Astrocyte of the spinal cord (primary cell): ENCODE measurements around the gene RBM33.
"Not testable (repeated sequence)": the region's sequence is repeated elsewhere in the genome, so short reads cannot be mapped to it uniquely, and the experiment has no call there.

Experiments used
- DNase-seq: peaks from one replicate; pipeline ENCODE4 v3.0.0; 2011; ENCODE audit warnings: low read depth, low spot score
- H3K4me3 ChIP-seq: 2 replicates; pipeline ENCODE4 v1.5.1; 2011; ENCODE audit warnings: low read depth, mild to moderate bottlenecking, low read length, moderate library complexity
- in situ Hi-C: cut with HindIII; loops from 2 replicates; pipeline ENCODE4 v1.10.0; 2017; ENCODE audit warnings: low sequenced_read_pairs
- TF ChIP-seq, protein P1 (sequence below): IDR thresholded peaks from 2 replicates; pipeline ENCODE4 v1.5.1; 2012; ENCODE audit warnings: low read depth, mild to moderate bottlenecking, low read length, inconsistent platforms

RBM33 gene

GRCh38 chr7:155690655-155691054 is 46.2 kb downstream of the RBM33 start:
- H3K4me3 ChIP-seq, DNase-seq, in situ Hi-C loops: not testable (repeated sequence)

GRCh38 chr7:155692317-155692716 is 47.9 kb downstream of the RBM33 start:
- in situ Hi-C loops: no loop called here
- DNase-seq: no peak
- no peak overlapping the region for H3K4me3 ChIP-seq
- TF ChIP-seq, protein P1, sequence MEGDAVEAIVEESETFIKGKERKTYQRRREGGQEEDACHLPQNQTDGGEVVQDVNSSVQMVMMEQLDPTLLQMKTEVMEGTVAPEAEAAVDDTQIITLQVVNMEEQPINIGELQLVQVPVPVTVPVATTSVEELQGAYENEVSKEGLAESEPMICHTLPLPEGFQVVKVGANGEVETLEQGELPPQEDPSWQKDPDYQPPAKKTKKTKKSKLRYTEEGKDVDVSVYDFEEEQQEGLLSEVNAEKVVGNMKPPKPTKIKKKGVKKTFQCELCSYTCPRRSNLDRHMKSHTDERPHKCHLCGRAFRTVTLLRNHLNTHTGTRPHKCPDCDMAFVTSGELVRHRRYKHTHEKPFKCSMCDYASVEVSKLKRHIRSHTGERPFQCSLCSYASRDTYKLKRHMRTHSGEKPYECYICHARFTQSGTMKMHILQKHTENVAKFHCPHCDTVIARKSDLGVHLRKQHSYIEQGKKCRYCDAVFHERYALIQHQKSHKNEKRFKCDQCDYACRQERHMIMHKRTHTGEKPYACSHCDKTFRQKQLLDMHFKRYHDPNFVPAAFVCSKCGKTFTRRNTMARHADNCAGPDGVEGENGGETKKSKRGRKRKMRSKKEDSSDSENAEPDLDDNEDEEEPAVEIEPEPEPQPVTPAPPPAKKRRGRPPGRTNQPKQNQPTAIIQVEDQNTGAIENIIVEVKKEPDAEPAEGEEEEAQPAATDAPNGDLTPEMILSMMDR: no peak

DNA sequence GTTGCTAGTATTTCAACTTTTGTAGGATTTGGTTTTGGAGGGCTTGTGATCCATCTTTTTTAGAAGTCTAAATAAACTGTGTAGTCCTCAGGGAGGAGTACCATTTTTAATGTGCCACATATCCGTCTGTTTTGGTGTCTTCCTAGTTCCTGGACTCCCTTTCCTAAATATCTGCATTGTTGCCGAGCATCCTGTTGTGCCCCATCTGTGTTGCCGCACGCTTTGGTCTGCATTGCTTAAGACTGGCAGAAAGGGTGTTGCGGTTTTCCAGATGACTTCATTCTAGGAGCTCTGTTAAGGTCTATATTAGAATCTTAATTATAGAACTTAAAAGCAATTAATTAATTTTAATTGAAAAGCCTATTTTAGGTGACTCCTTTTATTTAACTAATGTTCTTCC is 49.4 kb downstream of the RBM33 start:
- TF ChIP-seq, protein P1: no peak
- in situ Hi-C loops: no loop called here
- no peak for DNase-seq
- H3K4me3 ChIP-seq: no peak overlapping the region

GRCh38 chr7:155694851-155695250 is 50.4 kb downstream of the RBM33 start:
- TF ChIP-seq, protein P1: no peak
- in situ Hi-C loops: no loop called here
- DNase-seq: peak; percentile 62
- H3K4me3 ChIP-seq: no peak overlapping the region

DNA sequence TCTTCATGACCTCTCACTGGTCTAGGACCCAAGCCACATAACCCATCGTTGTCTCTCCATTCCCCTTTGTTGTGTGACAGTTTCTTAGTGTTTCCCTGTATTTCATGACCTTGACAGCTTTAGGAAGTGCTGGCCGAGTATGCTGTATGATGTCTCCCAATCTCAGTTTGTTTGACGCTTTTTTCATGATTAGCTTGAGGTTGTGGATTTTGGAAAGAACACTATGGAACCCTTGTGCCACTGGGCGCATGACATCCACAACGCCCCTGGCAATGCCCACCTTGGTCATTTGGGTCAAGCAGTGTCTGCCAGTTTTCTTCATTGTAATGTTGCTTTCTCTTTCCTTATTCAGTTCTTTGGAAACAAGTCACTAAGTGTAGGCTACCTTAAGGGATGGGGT is 52.3 kb downstream of the RBM33 start:
- in situ Hi-C loops: no loop called here

DNA sequence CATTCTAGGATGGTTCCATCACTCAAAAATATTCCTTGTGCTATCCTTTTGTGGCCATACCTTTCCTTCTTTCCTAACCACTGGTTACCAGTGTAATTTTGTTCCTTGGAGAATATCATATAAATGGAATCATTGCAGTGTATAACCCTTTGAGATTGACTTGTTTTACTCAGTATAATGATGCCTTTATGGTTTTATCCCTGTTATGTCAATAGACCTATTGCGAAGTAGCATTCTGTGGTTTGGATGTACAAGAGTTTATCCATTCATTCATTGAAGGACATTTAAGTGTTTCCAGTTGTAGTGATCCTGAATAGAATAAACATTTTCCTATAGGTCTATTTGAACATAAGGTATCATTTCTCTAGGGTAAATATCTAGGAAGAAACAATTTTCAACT is 54.2 kb downstream of the RBM33 start:
- in situ Hi-C loops: no loop called here
- TF ChIP-seq, protein P1: no peak
- H3K4me3 ChIP-seq: no peak overlapping the region
- no peak for DNase-seq

More for the DNA sequence above, 52.3 kb downstream of the RBM33 start:
- TF ChIP-seq, protein P1: no peak
- no peak for DNase-seq
- H3K4me3 ChIP-seq: no peak overlapping the region

- TF ChIP-seq, protein P1: no peak
- DNase-seq: no peak
- in situ Hi-C loops: no loop called here
- H3K4me3 ChIP-seq: no peak overlapping the region
These were observed 54.7 kb downstream of the RBM33 start for GRCh38 chr7:155699180-155699579.
